Gastrocnemius medialis (tissue), 4 donors: Measurements from ENCODE around the gene MOCS2.

ENCODE experiments used
- POLR2A ChIP-seq, 2 donors: fragments of 450-650 bp; IDR thresholded peaks; one replicate each; pipeline ENCODE4 v1.6.1; 2017; ENCODE audit warnings: antibody characterized with exemption in 2 of 2, mild to moderate bottlenecking in 2 of 2, moderate library complexity in 2 of 2
- TF ChIP-seq, protein P1 (sequence below), 5 experiments: fragments of 450-650 bp in 3 of 5; fragments of 200-600 bp in 2 of 5; sonication (generic) in 2 of 5; IDR thresholded peaks in 4 of 5; conservative IDR thresholded peaks in 1 of 5; 1 replicate in 4 of 5; 2 replicates in 1 of 5; pipeline ENCODE4 v1.5.1; 2016 to 2019; ENCODE audit warnings: antibody characterized with exemption in 5 of 5, mild to moderate bottlenecking in 3 of 5, moderate library complexity in 3 of 5

GRCh38 chr5:53116597-53116996 lies 7.0 kb upstream of the MOCS2 start:
- TF ChIP-seq, protein P1, sequence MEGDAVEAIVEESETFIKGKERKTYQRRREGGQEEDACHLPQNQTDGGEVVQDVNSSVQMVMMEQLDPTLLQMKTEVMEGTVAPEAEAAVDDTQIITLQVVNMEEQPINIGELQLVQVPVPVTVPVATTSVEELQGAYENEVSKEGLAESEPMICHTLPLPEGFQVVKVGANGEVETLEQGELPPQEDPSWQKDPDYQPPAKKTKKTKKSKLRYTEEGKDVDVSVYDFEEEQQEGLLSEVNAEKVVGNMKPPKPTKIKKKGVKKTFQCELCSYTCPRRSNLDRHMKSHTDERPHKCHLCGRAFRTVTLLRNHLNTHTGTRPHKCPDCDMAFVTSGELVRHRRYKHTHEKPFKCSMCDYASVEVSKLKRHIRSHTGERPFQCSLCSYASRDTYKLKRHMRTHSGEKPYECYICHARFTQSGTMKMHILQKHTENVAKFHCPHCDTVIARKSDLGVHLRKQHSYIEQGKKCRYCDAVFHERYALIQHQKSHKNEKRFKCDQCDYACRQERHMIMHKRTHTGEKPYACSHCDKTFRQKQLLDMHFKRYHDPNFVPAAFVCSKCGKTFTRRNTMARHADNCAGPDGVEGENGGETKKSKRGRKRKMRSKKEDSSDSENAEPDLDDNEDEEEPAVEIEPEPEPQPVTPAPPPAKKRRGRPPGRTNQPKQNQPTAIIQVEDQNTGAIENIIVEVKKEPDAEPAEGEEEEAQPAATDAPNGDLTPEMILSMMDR (IDR thresholded peaks at IDR 0.05 in 4 of 5, conservative IDR thresholded peaks at IDR 0.05 in 1 of 5): no peak
- TF ChIP-seq POLR2A (IDR thresholded peaks at IDR 0.05): no peak
